ENCODE data around the gene DNAJC18. TPM values are rescaled to one million over a fixed set of nuclear protein-coding genes. Genes with fewer than 3 reads are reported as not detected.

The DNAJC18 gene
- 3.5 and 11.7 TPM in 2 replicates for total RNA-seq

DNA sequence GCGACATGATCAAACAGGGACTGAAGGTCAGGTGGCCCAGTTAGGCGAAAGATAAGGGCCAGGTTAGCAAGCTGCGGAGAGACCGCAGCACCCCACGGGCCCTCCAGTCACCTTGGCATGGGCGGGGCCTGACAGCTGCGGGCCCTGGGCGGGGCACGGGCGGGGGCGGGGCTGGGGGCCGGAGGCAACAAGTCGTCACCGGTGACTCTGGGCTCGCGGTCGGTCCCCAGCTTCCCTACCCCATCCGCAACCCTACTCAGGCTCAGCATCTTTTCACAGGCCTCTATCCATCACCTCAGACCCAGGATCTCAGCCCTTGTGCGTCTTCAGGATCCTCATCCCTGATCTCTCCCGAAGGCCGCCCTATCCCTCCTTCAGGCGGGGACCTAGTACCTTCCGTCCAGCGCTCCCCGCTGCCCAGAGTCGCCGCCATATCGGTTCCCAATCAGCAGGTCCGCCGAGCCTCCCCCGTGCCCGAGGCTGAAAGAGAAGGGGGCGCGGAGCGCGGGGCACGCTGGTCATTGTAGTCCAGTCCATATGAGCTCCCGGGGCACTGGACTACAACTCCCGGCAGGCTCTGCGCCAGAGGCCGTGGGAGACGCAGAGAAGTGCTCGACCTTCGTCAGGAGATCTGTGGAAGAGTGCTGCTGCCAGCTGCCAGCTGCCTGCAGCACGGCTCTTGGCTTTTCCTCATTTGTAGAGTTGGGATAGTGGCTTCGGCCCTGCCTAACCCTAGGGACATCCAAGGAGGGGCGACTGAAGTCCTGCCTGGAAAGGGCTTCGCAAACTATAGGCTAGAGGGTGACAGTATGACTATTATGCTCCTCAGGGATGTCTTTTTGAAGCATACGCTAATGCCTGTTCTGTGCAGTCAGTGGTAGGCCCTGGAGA, at the start of gene DNAJC18:
Gene DNAJC18 (minus strand): TSS at position 513 of the 891 bp plus-strand sequence. CDS start 80 bp downstream, at position 433.

DNA sequence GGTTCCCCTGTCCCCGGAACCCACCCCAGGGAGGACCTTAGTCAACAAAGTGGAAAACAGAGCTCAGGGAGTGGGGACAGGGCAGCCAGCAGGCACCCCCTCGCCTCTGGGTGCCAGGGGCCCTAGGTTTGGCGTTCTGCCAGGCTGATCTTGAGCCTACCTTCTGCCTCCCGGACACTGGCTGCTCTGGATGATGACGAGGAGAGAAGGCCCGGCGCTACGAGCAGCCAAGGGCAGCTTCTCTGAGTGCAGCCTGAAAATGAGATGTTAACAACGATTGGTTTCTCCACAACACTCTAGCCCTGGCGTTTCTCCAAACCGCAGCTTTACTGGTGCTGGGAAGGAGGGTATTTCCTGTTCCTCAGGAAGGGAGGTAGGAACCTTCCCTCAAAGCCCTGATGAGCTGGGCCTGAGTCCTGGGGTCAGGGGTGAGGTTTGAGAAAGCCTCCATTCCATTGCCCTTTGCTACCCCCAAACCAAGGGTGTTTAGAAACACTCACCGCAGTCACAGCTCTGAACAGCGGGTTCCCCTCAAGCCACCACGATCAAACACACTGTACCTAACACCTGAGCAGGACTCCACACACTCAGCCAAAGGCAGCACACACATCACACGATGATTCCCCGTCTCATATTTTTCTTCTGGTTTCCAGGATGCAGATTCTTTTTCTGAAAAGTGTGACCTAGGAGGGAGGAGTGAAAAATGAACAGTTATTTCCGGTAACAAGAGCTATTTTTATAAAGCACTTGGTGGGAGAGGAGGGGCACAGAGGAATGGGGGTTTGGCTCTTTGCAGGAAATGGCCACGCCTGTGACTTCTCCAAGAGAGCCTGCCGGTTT, 42.9 kb upstream of the DNAJC18 start, which contains the start of gene STING1:
Gene STING1 (minus strand): TSS at position 709 of the 840 bp plus-strand sequence. CDS start 1,054 bp downstream, outside the sequence.

DNA sequence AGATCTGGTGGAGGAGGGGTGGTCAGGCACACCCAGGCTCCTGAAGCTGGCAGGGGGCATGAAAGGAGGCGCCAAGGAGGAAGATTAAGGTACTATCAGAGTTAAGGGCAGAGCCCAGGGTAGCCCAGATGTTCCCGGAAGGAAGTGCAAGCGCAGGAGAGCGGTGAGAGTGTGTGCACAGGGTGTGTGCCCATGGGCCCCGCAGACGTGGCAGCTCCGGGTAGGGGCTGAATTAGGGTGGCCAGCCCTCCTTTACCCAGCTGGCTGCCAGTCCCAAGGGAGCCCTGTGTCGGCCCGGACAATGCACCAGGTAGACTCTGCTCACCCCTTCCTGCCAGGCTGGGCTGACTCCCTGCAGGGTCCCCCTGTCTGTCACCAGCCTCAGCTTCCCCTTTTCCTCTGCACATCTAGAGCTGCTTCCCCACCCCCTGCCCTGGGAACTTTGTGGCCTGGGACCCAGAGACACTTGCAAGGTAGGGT, 31.5 kb upstream of the DNAJC18 start, which contains the start of gene SMIM33:
Gene SMIM33 (plus strand): TSS at position 184 of the 480 bp plus-strand sequence. CDS start 118 bp downstream, at position 302.

DNA sequence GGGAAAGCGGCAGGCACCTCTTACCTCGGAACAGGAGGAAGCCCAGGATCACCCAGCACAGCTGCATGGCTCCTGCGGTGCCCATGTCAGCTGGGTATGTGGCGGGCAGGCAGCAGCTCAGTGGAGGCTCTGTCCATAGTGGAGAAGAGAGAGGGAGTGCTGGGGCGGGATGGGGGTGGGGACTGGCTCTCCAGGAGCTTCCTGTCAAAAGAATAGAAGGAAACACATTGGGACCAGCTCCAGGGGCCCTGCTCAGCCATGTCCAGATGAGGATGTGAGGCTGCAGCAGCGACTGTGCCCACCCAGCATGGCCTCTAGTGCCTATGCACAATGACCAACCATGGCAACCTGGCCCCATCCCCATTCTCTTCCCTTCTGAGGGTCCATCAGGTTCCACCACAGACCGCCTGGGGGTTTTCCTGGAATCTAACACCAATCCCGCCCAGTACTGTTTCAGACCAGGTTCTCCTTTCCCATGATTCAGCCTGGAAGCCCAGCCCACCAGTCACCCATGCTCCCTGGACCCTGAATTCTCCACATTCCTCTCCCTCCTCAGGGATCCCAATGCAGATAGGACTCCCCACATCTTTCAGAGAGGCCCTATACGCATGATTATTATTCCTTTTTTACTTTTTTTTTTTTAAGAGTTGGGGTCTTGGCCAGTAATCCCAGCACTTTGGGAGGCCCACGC, 23.4 kb upstream of the DNAJC18 start, which contains the start of gene ECSCR:
Gene ECSCR (minus strand): TSS at position 158 of the 691 bp plus-strand sequence. CDS start 73 bp downstream, at position 85.

DNA sequence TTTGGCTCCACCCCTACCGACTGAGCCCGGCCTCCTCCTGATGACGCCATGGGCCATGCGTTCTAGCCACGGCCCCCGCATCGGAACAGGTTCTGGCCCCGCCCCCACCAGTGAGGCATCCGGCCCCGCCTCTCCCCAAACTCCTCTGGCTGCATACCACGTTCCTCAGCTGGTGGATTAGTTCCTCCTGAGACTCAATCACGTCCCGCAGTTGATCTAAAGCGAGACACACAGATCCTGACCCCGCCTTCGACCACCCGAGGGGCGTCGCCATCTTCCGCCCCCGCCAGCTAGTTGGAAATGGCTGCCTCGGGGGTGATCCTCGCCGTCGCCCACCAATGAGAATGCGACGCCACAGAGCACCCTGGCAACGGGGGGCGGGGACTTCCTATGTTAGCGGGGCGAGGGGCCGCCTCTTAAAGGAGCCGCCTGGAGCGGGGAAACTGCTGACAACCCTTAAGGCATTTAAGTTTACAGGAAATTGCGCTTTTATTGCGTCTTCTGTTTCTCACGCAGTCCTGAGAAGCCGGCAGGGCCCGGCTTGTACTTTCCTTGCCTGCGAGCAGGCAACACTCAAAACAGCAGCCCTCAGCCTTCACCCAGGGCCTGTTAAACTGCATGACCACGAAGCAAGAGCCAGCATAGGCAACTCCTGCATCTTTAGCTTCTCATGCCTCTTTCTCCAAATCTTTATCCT, 35.4 kb downstream of the DNAJC18 start, which contains the start of gene SPATA24:
Gene SPATA24 (minus strand): TSS at position 303 of the 697 bp plus-strand sequence. CDS start 29 bp downstream, at position 274.

DNA sequence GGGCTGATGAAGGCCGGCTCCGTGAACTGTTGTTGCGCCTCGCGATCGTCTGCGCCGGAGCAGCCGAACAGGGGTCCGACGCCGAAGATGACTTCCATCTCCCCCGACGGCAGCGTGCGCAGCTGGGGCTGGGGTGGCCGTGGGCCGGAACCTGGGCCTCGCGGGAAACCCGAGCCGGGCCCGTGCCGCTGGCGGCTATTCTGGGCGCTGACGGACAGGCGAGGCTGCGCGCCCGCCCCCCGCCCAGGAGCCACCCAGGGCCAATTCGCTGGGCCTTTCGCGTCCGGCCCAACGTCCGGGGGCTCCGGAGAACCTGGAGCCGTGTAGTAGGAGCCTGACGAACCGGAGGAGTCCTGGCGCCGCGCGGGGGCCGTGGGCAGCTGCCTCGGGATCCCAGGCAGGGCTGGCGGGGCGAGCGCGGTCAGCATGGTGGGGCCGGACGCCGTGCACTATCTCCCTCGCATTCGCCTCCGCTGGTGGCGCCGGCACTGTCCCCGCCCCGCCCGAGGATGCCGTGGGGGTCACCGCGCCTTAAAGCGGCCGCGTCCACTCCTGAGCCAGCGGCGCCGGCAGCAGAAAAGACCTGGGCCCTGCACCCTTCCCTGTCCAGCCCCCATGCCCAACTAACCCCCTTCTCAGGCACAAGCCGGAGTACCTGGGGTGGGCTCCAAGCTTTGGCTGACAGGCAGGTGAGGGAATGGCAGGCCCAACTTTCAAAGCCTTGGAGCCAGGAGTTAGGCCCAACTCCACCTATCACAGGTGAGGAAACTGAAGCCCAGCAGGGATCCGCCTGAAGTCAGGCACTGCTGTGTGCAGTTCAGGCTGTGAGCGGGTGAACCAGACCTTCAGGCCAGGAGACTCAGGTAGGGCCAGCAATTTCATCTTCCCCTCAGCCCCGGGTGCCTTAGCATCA, 44.4 kb downstream of the DNAJC18 start, which contains the start of gene PROB1:
Gene PROB1 (minus strand): TSS at position 451 of the 913 bp plus-strand sequence. CDS start 23 bp downstream, at position 428.

DNA sequence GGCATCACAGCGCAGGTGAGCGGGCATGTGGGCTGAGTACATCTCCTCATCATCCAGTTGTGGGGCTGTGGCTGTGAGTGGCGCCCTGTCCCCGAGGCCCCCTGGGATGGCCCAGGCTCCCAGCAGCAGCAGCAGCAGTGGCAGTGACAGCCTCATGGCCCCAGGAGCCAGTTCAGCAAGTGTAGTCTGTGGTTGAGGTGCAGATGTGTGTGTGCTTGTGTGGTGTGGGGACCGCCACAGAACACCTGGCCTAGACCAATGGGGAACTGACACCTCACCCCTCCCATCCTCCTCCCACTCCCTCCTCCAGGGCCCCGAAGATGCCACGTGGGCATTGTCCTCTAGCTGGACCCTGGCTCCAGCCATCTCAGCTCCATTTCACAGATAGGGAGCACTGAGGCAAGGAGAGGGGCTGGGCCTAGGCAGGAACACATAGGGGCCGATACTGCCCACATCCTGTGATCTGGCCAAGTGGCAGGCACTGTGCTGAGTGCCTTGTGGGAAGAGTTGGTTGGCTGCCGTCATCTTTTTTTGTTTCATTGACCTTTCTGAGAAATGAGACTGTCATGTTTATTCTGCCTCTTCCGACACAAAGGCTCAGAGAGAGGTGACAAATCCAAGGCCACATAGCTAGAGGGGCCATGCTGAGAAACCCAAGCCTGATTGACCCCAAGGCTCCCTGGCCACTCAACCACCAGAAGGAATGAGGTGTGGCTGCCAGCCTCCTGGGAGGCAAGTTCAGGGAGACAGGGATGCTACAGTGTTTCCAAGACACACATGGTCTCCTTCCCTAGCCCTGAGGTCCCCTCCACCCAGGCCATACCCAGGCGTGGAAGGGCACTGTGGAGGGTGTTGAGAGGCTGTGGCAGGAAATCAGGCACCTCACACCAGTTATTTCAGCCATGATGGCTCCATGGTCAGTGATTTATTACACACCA, 49.4 kb downstream of the DNAJC18 start, which contains the start of gene MZB1:
Gene MZB1 (minus strand): TSS at position 213 of the 938 bp plus-strand sequence. CDS start 57 bp downstream, at position 156.

DNA sequence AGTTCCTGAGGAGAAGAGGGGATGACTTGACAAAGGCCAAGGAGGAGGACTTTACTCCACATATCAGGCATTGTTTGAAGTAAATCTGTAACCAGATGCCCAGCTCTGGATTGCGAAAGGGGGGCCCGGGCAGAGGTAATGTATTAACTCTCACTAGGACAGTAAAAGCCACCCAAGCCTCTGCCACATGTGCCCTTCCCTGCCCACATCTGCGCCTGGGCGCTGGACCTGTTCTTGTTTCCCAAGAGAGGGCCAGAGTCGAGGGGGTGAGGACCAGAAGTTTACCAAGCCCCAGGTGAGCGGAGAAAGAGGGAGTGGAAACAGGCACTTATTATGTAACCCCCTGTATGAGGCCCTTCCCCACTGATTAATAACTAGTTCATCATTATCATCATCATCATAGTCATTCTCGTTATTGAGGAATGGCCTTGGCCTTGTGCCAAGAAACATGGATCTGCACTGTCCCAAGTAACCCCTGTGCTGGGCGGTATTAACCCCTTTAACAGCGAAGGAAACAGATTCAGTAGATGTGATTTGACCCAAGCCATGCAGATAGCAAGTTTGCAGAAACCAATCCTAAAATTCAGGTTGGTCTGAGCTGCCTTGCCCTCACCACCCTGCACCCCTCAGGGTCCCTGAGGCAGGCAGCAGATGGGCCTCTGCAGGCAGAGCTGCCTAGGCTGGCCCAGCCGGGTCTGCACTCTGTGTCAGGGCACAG, 55.9 kb downstream of the DNAJC18 start, which contains the start of gene SLC23A1:
Gene SLC23A1 (minus strand): TSS at position 23 of the 718 bp plus-strand sequence. CDS start 44 bp downstream, outside the sequence.

Other genes starting within 250 kb of the DNAJC18 start
- 71.2 and 72.1 TPM in 2 replicates for gene SIL1, start 241.2 kb downstream of the DNAJC18 start, total RNA-seq
- gene MATR3, start 145.8 kb downstream of the DNAJC18 start, total RNA-seq, result 187 and 199 TPM in 2 replicates
- gene PAIP2, start 97.7 kb downstream of the DNAJC18 start, total RNA-seq, result 48.4 and 72.7 TPM in 2 replicates
- not detected in 2 replicates for gene SLC23A1, start 56.2 kb downstream of the DNAJC18 start, total RNA-seq
- gene MZB1, start 49.6 kb downstream of the DNAJC18 start, total RNA-seq, result 0.29 TPM in 1 of 2 replicates, not detected in the other
- gene PROB1, start 44.4 kb downstream of the DNAJC18 start, total RNA-seq, result 2.3 and 2.8 TPM in 2 replicates
- gene SPATA24, start 35.4 kb downstream of the DNAJC18 start, total RNA-seq, result 0.29 and 4.3 TPM in 2 replicates
- gene ECSCR, start 23.2 kb upstream of the DNAJC18 start, total RNA-seq, result not detected in 2 replicates
- gene SMIM33, start 31.5 kb upstream of the DNAJC18 start, total RNA-seq, result not detected in 2 replicates
- gene STING1, start 43.2 kb upstream of the DNAJC18 start, total RNA-seq, result 43.0 and 48.2 TPM in 2 replicates
- gene UBE2D2, start 121.8 kb upstream of the DNAJC18 start, total RNA-seq, result 90.8 and 101 TPM in 2 replicates
- 15.6 and 23.2 TPM in 2 replicates for gene CXXC5, start 208.8 kb upstream of the DNAJC18 start, total RNA-seq

Data from myometrial cell (primary cell).